Central memory CD8-positive, alpha-beta T cell (primary cell): ENCODE measurements around the gene TUBA4A.

Experiments used
- ATAC-seq: fragments of 150-1000 bp; cut with Tn5 transposase; replicated peaks from 2 replicates; pipeline ENCODE4 v1.10.0; 2022; ENCODE audit warnings: mild to moderate bottlenecking, moderate FRiP score, moderate number of reproducible peaks; ENCODE audit not compliant: poor library complexity, severe bottlenecking; ENCODE audit errors: extremely low read depth
- DNase-seq, 2 donors: peaks; one replicate each; pipeline ENCODE4 v3.0.0; 2021; ENCODE audit warnings: low spot score in 2 of 2
- H3K27ac Mint-ChIP-seq: one replicate; pipeline ENCODE4 v1.8.0; 2022; ENCODE audit warnings: low read depth, mild to moderate bottlenecking, moderate library complexity, mixed read lengths
- H3K27me3 Mint-ChIP-seq: one replicate; pipeline ENCODE4 v1.8.0; 2022; ENCODE audit warnings: mixed read lengths
- H3K36me3 Mint-ChIP-seq: one replicate; pipeline ENCODE4 v1.8.0; 2022; ENCODE audit warnings: mild to moderate bottlenecking, moderate library complexity, mixed read lengths; ENCODE audit not compliant: insufficient read depth
- H3K4me1 Mint-ChIP-seq: one replicate; pipeline ENCODE4 v1.8.0; 2022; ENCODE audit warnings: mixed read lengths
- H3K4me3 Mint-ChIP-seq: one replicate; pipeline ENCODE4 v1.8.0; 2022; ENCODE audit warnings: mild to moderate bottlenecking, moderate library complexity, mixed read lengths
- H3K9me3 Mint-ChIP-seq: one replicate; pipeline ENCODE4 v1.8.0; 2022; ENCODE audit warnings: mixed read lengths

The TUBA4A gene

DNA sequence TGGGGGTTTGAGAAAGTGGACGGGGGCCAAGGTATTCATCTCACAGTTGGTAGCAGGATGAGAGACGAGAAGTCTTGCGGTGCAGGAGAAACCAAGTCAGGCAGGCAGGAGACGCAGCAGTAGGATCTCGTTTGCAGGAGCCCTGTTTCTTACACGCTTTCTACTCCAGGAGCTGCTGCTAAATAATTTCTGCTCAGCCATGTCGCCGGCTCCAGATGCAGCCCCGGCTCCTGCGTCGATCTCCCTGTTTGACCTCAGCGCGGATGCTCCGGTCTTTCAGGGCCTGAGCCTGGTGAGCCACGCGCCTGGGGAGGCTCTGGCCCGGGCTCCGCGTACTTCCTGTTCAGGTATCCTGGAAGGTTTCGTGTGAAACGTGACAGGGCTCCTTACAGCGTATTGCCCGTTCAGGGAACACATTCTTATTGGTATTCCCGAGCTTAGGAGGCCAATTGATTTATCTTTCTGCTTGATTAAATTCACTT, 23.6 kb downstream of the TUBA4A start:
- no peak for DNase-seq
- peak; percentile 10 for ATAC-seq
- peaks cover 71% of the 10 kb centered on the region for H3K4me1 Mint-ChIP-seq

GRCh38 chr2:219229305-219230058, 24.2 kb downstream of the TUBA4A start, which contains the start of the genes ANKZF1 and ATG9A:
Gene ANKZF1, plus strand, starts transcription at chr2:219229806. Its CDS starts 452 bp downstream, at chr2:219230258.
Gene ATG9A, minus strand, starts transcription at chr2:219229636. Its CDS starts 1,612 bp downstream, at chr2:219228024.
- no peaks in the 10 kb centered on the region for H3K9me3 Mint-ChIP-seq
- H3K27me3 Mint-ChIP-seq, result no peaks in the 10 kb centered on the region
- ATAC-seq (peak; percentile 96), DNase-seq (peak; percentile 92 to 99)
- peaks cover 72% of the 10 kb centered on the region for H3K4me1 Mint-ChIP-seq
- H3K27ac Mint-ChIP-seq, result peak within 1 kb of the TSS; percentile 98
- H3K36me3 Mint-ChIP-seq, result peaks cover 43% of the 10 kb centered on the region
- H3K4me3 Mint-ChIP-seq, result peak within 1 kb of the TSS; percentile 97

More for the DNA sequence above, 23.6 kb downstream of the TUBA4A start:
- Mint-ChIP-seq H3K4me3 (peak overlapping the region; percentile 97), H3K27ac (peak overlapping the region; percentile 98), H3K36me3 (peaks cover 47% of the 10 kb centered on the region), H3K9me3 (no peaks in the 10 kb centered on the region), H3K27me3 (no peaks in the 10 kb centered on the region)

DNA sequence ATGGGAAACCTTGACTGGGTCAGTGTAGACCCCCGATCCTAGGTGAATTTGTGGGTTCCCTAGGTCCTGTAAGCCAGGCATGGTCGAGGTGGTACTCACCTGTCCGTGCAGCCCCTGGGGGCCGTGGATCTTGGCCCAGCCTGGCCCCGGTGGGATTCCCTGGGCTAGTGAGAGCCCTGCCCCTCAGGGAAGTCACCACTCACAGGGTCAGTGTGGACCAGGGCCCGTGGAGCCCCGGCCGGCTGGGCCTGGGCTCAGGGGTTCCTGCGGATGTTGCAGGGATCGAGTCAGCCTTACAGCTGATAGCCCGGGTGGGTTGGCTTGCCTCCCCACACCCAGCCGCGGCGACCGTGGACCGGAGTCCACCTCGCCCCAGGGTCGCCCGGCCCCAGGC, 24.8 kb downstream of the TUBA4A start:
- Mint-ChIP-seq H3K36me3 (peaks cover 39% of the 10 kb centered on the region), H3K27ac (peak overlapping the region; percentile 98), H3K4me3 (peak overlapping the region; percentile 97), H3K4me1 (peaks cover 67% of the 10 kb centered on the region), H3K9me3 (no peaks in the 10 kb centered on the region), H3K27me3 (no peaks in the 10 kb centered on the region)
- ATAC-seq, result peak; percentile 6
- peak in 1 of 2 donors; percentile 21 for DNase-seq

DNA sequence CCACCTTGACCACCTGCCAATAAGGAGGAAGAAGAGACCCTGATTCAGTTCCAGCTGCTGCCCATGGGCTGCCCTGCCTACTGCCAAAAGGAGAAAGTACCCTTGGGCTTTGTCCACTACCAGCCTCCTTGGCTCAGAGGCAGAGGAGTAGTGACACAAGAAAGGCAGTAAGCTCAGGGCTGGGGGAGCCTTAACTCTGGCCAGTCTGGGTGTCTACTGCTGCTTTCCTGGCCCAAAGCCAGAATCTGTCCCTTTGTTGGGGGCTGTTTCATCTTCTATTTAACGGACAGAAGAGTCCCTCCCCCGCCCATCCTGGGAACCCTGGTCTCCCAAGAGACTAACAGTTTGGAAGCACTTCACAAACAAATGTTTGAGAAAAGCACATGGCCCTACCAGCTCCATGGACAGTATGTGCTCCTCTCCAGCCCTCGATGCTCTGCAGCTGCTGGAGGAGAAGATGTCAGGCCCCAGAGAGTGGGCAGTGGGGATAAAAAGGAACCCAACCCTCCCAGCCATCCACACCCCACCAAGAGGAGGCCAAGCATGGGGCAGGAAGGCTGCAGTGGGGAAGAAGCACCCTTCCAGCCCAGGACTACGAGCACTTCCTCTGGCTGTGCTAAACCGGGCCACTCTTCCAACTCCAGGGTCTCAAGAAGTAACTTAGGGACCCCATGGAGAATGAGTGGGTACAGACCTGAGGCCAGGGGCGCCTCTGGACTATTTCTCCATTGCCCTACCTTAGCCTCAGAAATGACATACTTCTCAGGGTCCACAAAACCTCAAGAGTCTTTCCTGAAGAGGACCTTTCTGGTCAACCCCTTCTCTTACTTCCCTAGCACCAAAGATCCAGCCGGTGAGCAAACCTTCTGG, 25.4 kb downstream of the TUBA4A start:
- Mint-ChIP-seq H3K36me3 (peaks cover 39% of the 10 kb centered on the region), H3K27ac (peak overlapping the region; percentile 72), H3K4me1 (peaks cover 61% of the 10 kb centered on the region), H3K4me3 (peak overlapping the region; percentile 97), H3K9me3 (no peaks in the 10 kb centered on the region), H3K27me3 (no peaks in the 10 kb centered on the region)
- no peak for ATAC-seq
- no peak for DNase-seq

- no peak for ATAC-seq
- Mint-ChIP-seq H3K4me3 (no peak overlapping the region), H3K9me3 (no peaks in the 10 kb centered on the region), H3K36me3 (peaks cover 43% of the 10 kb centered on the region), H3K4me1 (peaks cover 50% of the 10 kb centered on the region), H3K27ac (peak overlapping the region; percentile 13), H3K27me3 (no peaks in the 10 kb centered on the region)
- DNase-seq, result no peak
Observed at GRCh38 chr2:219225350-219225749, 28.4 kb downstream of the TUBA4A start.

DNA sequence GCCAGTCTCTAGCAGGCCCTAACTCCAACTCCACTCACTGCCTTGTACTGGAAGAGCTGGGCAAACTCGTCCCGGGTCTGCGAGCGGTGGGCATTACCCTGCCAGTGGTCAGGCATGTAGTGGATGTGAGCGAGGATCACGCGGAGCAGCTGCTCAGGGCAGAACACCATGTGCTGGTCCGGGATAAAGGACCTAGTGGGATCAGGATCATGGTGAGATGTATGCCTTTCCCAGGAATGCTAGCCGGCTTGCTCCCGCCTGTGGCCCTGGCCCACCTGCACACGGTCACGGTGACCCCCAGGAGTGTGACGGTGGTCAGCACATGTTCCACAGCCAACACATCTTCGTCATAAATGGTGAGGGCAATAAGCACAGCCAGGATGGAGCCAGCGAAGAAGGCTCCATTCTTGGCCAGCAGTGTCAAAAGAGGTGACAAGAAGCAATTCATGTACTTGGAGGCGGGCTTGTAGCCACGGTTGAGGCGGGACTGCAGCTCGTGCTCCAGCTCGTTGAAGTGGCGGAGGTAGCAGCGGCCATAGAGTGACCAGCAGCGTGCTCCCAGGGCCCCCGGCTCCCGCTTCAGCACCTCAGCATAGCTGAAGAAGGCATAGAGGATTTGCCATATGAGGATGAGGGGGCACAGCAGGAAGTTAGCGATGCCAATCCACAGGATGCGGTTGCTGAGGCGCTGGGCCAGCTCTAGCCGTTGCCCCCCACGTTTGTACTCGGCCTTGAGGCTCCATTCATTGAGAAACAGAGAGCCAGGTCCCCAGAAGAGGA, 29.7 kb downstream of the TUBA4A start:
- no peak for DNase-seq
- ATAC-seq, result no peak
- no peak overlapping the region for H3K27ac Mint-ChIP-seq
- H3K4me1 Mint-ChIP-seq, result peaks cover 39% of the 10 kb centered on the region
- H3K9me3 Mint-ChIP-seq, result no peaks in the 10 kb centered on the region
- H3K36me3 Mint-ChIP-seq, result peaks cover 41% of the 10 kb centered on the region
- H3K4me3 Mint-ChIP-seq, result no peak overlapping the region
- H3K27me3 Mint-ChIP-seq, result no peaks in the 10 kb centered on the region

DNA sequence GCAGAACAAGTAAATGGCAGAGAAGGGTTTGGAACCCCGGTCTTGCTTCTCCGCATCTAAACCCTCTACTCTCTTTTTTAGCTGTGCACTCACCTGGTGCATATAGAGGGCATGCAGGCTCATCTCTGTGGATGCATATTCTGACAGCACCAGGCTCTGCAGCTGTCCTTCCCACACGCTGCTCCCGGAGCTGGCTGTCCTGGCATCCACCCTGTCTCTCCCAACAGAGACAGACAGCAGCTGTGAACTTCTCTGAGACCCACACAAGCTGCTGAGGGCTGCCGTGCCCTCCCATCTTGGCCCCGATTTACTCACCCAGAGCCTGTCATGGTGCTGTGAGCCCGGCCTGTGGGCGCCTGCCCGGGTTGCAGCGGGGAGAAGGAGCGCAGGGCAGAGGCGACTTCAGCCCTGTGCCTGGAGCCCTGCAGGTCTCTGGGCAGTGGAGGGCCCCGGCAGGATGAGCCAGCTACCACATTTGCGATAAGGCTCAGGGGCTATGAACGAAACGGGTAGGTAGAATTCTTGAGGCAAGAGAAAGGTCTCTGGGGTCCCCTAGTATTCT, 31.7 kb downstream of the TUBA4A start:
- Mint-ChIP-seq H3K4me1 (peaks cover 29% of the 10 kb centered on the region), H3K27me3 (no peaks in the 10 kb centered on the region), H3K27ac (no peak overlapping the region), H3K4me3 (no peak overlapping the region), H3K36me3 (peaks cover 41% of the 10 kb centered on the region), H3K9me3 (no peaks in the 10 kb centered on the region)
- no peak for DNase-seq
- no peak for ATAC-seq

DNA sequence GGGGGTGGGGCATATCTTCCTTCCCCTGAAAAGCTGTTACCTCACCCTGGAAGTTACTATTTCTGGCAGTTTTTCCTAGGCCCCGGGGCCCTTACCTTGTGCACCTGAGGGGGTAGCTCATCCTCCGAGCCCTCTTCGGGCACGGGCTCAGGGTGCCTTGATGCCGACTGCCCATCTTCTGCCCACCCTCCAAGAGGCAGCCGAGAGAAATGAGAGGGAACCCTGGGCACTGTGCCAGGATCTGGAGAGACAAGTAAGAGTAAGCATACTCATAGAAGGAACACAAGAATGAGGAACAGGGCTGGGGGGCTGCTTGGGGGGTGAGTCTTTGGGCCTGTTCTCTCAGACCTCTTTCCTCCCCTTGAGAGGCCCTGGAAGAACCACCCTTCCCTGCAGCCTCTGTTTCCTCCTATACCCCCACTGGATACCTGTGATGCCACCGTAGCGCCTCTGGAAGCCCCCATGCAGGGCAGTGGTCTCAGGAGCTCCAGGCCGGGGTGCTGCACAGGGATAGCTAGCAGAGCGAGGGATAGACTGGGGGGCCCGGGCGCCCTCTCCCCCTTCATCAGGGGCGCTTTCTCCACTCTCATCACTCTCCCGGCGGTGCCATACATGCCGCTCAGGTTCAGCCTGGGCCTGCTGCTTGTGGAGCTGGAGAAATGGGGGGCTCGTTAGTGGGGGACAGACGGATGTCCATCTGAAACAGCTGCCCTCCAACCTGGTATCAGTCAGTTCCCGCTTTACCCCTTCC, 32.9 kb downstream of the TUBA4A start:
- H3K4me3 Mint-ChIP-seq, result no peak overlapping the region
- no peaks in the 10 kb centered on the region for H3K9me3 Mint-ChIP-seq
- DNase-seq, result no peak
- no peak for ATAC-seq
- peaks cover 23% of the 10 kb centered on the region for H3K4me1 Mint-ChIP-seq
- no peaks in the 10 kb centered on the region for H3K27me3 Mint-ChIP-seq
- peaks cover 39% of the 10 kb centered on the region for H3K36me3 Mint-ChIP-seq
- no peak overlapping the region for H3K27ac Mint-ChIP-seq

DNA sequence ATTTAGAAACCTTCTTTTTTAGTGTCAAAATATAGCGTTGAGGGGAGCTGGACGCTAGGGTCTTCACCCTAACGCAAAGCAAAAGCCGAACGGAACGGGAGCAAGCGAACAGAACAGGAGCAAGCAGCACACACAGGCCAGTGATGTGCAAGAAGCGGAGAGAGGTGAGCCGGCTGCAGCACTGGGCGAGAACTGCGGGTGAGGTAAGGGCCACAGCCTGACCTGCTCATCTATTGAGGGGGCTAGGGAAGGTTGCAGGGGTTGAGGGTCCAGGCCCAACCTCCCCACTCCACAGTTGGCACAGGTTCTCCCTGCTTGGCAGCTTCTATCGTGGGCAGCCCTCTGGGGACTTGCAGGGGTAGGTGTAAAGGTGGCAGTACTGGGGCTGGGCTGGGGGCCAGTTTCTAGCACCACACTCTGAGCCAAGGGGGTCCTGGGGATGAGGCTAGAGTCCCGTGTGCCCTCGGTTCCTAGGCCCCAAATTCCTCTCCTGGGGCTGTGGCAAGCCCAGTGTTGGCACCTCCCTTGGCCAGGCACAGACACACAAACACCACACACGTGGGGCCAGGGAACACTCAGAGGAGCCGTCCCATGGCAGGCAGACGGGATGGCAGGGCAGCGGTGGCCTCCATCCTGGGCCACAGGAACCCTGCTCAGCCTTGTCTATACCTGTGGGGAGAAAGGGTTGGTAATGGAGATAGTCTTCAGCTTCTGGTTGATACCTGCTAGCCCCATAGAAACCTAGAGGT, 33.8 kb downstream of the TUBA4A start:
- H3K36me3 Mint-ChIP-seq, result peaks cover 36% of the 10 kb centered on the region
- no peak for ATAC-seq
- H3K27ac Mint-ChIP-seq, result no peak overlapping the region
- H3K9me3 Mint-ChIP-seq, result no peaks in the 10 kb centered on the region
- no peak for DNase-seq
- no peak overlapping the region for H3K4me3 Mint-ChIP-seq
- H3K4me1 Mint-ChIP-seq, result peaks cover 16% of the 10 kb centered on the region
- no peaks in the 10 kb centered on the region for H3K27me3 Mint-ChIP-seq

- Mint-ChIP-seq H3K4me1 (peaks cover 13% of the 10 kb centered on the region), H3K9me3 (no peaks in the 10 kb centered on the region), H3K27me3 (no peaks in the 10 kb centered on the region), H3K27ac (peak within 1 kb of the TSS; percentile 83), H3K36me3 (peaks cover 37% of the 10 kb centered on the region), H3K4me3 (peak within 1 kb of the TSS; percentile 79)
- DNase-seq (peak; percentile 60 to 63), ATAC-seq (peak; percentile 63)
Observed at GRCh38 chr2:219218732-219219701, 34.7 kb downstream of the TUBA4A start, which contains the start of gene ABCB6. Gene ABCB6, minus strand, starts transcription at chr2:219218958. Its CDS starts 285 bp downstream, at chr2:219218673.
